NCI-H187 treated with DMSO at 0.1 percent for 48 hours (cell line): Measurements from ENCODE around the gene DCLK2.
A peak's percentile ranks its signal among the peaks of the same experiment; 100 is the strongest.

ENCODE experiments used
- DNase-seq: peaks from one replicate; lab custom pipeline; 2025; lab: John Stamatoyannopoulos, UW

Gene DCLK2

DNA sequence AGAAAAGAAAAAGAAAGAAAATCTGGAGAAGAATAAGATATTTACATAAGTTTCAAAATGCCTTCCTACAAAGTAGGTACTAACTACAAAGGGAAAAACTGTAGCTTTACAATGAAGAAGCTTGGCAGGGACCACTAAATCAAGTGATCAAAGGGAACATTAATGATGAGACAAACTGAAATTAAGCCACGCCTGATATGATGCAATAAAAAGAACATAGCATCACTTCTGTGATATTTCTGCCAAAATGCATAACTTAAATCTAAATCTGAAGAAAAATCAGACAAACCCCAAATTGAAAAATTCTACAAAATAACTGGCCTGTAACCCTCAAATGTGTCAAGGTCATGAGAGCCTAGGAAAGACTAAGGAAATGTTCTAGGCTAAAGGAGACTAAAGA lies 8.9 kb upstream of the DCLK2 start:
- no peak for DNase-seq

- no peak for DNase-seq
Observed at GRCh38 chr4:150070464-150071170, 7.6 kb upstream of the DCLK2 start.

DNA sequence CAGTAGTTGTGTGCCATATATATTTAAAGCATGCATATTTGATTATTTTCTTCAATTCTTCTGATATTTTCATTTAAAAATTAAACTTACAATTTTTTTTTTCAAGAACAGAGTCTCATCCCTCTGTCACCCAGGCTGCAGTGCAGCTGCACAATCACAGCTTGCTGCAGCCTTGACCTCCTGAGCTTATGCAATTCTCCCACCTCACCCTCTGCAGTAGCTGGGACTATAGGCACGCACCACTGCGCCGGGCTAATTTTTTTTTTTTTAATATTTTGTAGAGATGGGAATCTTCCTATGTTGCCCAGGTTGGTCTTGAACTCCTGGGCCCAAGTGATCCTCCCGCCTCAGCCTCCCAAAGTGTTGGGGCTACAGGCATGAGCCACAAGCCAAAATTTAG lies 5.8 kb upstream of the DCLK2 start:
- no peak for DNase-seq

GRCh38 chr4:150072906-150073714 lies 5.1 kb upstream of the DCLK2 start:
- DNase-seq: no peak

DNA sequence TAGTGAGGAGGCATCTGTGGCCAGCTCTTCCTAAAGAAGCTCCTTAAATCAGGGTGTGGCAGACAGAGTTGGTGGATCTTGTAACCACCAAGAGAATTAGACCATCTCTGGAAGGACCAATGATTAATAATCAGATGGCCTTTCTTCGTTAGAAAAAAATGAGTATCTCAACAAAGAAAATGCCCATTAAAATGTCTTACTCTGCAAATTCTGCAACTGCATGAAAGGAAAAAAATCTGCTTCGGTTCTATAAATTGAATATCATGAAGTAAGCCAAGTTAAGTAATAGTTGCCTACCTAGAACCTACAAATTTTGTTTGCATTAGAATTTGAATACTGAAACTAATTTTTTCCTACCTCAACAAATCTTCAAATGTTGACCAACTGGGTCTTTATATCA lies 4.2 kb upstream of the DCLK2 start:
- no peak for DNase-seq

- no peak for DNase-seq
Observed at GRCh38 chr4:150078579-150079080, 385 bp downstream of the DCLK2 start.

DNA sequence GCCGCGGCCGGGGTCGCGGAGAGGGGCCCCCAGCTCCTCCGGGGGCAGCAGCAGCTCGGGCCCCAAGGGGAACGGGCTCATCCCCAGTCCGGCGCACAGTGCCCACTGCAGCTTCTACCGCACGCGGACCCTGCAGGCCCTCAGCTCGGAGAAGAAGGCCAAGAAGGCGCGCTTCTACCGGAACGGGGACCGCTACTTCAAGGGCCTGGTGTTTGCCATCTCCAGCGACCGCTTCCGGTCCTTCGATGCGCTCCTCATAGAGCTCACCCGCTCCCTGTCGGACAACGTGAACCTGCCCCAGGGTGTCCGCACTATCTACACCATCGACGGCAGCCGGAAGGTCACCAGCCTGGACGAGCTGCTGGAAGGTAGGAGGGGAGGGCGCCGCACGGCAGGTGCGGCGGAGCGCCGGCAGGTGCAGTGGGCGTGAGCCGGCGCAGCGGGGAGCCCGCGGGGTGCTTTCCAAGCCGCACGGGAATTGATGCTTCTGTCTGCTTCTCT lies 886 bp downstream of the DCLK2 start:
- no peak for DNase-seq

DNA sequence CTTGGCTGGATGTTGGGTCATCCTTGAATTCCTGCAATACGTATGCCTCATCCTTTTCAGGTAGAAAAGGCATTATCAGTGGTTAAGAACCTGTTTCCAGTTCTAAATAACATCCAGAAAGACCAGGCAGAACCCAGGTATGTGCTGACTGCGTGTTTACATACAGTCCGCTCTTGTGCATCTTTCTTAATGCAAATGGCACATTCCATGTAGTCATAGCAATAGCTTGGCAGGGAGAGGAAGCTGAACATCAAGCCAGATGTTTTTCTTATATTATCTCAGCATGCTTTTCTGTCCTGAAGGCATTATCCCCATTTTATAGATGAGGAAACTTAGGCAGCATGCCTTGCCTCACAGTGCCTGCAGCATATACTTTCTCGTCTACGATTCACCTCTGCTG lies 2.1 kb downstream of the DCLK2 start:
- no peak for DNase-seq

DNA sequence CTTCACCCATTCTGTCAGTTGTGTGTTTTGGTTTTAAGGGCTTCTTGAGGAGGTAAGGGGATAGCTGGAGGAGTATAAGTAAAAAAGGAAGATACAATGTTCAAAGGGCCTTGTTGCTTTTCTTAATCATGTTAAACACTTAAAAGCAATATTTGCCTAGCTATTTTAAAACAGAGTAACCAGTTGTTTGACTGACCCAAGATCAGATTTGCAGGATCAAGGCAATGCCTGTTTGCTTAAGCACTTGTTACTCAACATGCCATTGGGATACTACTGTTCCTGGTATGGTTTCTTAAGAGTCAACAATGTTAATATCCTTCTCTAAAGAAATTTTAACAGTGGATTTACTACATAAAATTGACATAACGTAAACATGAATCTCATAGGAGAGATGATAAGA lies 2.6 kb downstream of the DCLK2 start:
- no peak for DNase-seq

DNA sequence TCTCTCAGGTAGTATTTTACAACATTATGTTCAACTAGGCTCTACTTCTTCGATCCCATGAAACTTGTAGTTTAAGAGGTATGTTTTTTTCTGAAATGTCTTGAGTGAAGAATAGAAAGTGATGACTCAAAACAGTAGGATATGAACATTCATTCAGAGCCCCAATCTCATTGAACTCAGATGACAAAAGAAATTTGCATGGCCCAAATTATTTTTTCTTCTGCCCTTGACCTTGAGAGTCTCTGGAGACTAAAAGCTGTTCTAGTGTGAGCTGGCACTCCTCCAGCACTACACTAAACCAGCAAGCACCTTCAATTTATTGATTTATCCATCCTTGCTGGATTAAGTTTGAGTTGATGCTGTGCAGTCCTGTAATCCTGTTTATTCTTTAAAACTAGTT lies 4.0 kb downstream of the DCLK2 start:
- DNase-seq: peak; percentile 5

GRCh38 chr4:150087006-150087405 lies 8.8 kb downstream of the DCLK2 start:
- no peak for DNase-seq

GRCh38 chr4:150089732-150090131 lies 11.5 kb downstream of the DCLK2 start:
- DNase-seq: no peak

DNA sequence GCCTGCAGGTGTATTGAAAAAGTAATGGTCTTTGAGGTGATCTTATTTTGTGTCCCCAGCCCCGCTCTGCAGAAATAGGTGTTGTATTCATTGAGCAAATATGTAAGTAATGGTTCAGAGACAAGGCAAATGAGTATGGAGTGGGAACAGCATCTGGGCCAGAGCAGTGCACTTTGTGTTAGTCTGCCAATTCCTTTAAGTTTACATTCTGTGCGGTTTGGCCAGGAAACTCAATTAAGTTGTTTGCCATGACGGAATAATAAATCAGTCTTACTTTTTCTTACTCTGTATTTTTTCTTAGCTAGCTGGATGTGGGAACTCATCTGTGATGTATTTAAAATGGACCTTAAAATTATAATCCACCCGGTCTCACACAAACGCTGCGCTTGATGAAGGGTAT lies 12.6 kb downstream of the DCLK2 start:
- no peak for DNase-seq

DNA sequence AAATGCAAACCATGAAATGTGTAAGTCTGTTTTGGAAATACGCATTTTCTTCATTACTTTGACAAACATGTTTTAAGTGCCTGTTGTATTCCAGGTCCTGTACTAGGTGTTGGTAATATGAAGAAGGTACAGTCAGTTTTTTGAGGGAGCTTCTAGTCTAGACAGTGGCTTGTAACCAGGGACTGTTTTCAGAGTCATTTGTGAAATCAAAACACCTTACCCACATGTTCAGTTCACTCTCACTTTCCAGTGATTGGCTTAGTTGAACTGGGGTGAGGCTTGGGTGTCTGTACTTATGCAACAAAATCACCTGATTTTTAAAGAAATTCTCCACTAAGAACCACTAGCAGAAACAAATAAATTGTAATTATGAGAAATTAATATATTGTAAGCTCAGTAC lies 16.4 kb downstream of the DCLK2 start:
- no peak for DNase-seq

DNA sequence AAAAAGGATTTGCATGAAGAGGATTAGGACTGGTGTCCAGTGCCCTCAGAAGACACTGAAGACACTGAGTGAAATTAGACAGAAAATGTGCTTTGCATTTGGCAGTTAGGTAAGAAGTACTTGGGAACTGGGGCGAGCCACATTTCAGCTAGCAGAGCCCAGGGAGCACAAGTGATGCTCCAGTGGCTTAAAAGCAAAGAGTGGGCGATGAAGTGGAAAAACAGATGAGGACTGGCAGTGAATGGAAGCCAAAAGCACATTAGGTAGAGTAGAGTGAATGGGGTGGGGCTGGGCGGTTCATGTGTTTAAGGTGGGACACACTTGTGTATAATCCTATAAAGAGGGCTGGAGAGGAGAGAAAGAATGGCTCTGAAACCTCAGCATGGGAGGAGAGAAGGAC lies 18.4 kb downstream of the DCLK2 start:
- peak; percentile 83 for DNase-seq

DNA sequence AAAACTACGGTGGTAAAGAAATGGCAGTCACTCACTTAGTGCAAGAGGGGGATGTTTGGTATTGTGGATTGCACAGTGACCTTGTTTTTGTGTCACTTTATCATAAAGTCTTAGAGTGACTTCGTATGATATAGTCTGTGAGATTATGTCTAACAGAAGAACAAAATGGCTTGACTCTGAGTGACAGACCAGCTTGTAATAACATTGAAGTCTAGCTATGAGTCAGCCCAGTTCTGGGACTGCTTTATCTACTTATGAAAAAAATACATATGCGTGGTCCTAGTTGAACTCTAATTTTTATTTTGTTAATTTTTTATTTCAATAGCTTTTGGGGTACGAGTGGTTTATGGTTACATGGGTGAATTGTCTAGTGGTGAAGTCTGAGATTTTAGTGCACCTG lies 20.0 kb downstream of the DCLK2 start:
- DNase-seq: no peak

- no peak for DNase-seq
Observed at GRCh38 chr4:150104404-150105027, 26.3 kb downstream of the DCLK2 start.

DNA sequence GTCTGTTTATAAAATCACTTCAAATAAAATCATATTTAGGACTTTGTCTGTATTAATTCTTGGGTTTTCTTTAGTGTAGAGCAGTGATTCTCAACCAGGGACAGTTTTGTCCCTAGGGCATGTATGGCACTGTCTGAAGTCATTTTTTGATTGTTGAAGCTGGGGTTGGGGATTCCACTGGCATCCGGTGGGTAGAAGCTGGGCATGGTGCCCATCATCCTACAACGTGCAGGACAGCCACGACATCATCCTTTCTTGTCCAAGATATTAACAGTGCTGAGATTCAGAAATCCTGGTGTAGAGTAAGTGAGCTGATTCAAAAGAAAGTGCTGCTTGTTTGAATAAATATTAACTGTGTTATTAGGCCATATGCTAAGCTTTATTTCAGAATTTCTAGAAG lies 28.6 kb downstream of the DCLK2 start:
- no peak for DNase-seq

DNA sequence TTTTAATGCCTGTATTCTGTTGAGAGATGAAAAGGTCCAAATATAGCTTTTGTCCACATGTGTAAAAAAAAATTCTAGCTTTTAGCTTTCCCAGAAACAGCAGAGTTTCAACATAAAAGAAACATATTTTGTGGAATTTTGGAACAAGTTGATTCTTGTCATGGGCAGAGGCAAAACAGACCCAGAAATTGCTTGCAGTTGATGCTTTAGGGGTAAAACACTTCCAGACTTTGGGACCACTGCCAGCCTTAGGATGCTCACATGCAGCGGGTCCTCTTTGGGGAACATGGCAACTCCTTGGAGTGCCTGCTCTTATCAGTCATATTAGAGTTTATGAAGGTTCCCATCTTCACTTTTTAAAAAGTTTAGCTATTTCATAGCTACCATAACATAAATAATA lies 30.4 kb downstream of the DCLK2 start:
- DNase-seq: no peak

- DNase-seq: no peak
Observed at GRCh38 chr4:150114641-150115040, 36.4 kb downstream of the DCLK2 start.

DNA sequence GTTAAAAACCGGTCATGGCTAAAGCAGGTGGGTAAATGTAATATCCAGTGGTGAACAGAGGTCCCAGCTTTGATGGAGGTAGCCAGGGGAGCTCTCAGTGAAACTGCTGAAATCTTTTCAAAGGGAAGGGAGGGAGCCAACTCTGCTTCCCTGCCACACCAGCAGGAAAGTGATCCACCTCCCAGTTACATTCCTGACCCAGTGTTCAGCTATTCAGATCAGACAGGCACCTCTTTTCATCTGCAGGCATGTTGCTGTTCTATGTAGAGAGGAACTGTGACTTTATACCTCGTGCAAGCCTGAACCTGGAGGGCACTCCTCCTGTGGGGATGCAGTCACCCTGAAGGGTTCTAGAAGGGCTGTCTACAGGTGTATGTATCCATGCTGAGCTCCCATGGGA lies 37.6 kb downstream of the DCLK2 start:
- no peak for DNase-seq

DNA sequence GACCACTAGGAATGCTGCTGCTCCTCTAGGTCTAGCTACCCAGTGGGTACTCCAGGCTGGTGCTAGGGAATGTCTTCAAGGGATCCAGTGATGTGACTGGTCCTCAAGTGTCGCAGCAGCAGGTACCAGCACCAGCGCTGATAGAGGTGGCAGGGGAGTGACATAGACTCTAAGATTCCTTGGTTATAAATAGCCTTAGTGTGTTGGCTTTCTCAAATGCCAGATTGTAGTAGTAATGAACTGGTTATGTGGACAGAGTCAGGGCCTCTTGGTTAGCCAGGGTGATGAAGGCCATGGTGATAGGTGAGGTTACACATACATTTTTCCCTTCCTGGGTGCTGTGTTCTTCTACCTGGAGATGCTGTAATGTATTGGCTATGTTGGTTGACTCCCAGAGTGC lies 38.3 kb downstream of the DCLK2 start:
- DNase-seq: no peak

DNA sequence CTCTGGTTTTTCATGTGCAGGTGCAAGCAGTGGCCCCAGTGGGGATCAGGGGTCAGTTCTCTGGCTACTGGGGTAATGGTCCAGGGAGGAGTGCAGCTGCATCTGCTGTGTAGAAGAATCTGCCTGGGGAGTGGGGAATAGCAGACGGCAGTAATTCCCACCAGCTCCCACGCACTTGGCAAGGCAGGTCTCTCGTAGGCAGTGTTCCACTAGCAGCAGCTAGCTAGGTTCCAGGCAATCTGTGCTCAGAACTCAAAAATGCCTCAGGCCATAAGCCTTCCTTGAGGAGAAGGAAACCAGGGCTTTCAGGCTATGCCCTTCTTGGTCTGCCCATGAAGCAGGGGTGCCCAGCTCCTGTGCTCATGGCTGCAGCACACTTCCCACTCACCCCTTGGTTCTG lies 38.8 kb downstream of the DCLK2 start:
- no peak for DNase-seq
